C4-2B (cell line): Measurements from ENCODE around the gene DTWD1.
"Not testable (repeated sequence)": the region's sequence is repeated elsewhere in the genome, so short reads cannot be mapped to it uniquely, and the experiment has no call there.

Experiments
- CTCF ChIP-seq: fragments of 450-650 bp; conservative IDR thresholded peaks from 2 replicates; pipeline ENCODE4 v1.5.1; 2017; ENCODE audit warnings: mild to moderate bottlenecking
- ZFX ChIP-seq: fragments of 450-650 bp; IDR thresholded peaks from 2 replicates; pipeline ENCODE4 v1.6.1; 2017

DNA sequence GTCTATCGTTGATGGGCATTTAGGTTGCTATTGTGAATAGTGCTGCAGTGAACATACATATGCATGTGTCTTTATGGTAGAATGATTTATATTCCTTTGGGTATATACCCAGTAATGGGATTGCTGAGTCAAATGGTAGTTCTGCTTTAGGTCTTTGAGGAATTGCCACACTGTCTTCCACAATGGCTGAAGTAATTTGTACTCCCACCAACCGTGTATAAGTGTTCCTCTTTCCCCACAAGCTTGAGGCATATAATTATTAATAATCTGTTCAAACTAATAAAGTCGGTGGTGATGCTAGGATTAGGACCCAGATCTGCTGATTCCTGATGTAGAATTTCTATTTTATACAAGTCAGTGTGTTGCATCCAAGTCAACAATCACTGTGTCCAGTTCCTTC, 45.6 kb downstream of the DTWD1 start:
- TF ChIP-seq CTCF, ZFX: not testable (repeated sequence)
